ENCODE data around the gene ZNF444.

GRCh38 chr19:56107626-56108351, 33.3 kb upstream of the ZNF444 start:
- TF ChIP-seq POLR2A (IDR thresholded peaks at IDR 0.05; ENCODE audit: low read length), result no peak
- no peak for TF ChIP-seq GATA1 (IDR thresholded peaks at IDR 0.05; ENCODE audit: low read depth, low read length)
